OCI-LY3 (cell line): ENCODE measurements around the gene IQGAP2.

Experiments used
- H2AFZ ChIP-seq: fragments of 200-600, 300-600 bp; shearing (Covaris generic); 2 replicates; pipeline ENCODE4 v1.6.0; 2014; ENCODE audit warnings: antibody characterized with exemption, low read depth, low read length
- H3K27ac ChIP-seq: fragments of 200-600, 300-600 bp; sonication (generic); 2 replicates; pipeline ENCODE4 v1.5.1; 2014; ENCODE audit warnings: mild to moderate bottlenecking, low read length, moderate library complexity, mixed read lengths
- H3K27me3 ChIP-seq: fragments of 200-600, 300-600 bp; sonication (generic); 2 replicates; pipeline ENCODE4 v1.6.1; 2014; ENCODE audit warnings: low read depth, low read length, mixed read lengths
- H3K36me3 ChIP-seq: fragments of 200-600, 300-600 bp; sonication (generic); replicated peaks from 2 replicates; pipeline ENCODE3; 2014; ENCODE audit warnings: low read depth, low read length, mixed read lengths
- H3K4me1 ChIP-seq: fragments of 300-600, 200-600 bp; sonication (generic); 2 replicates; pipeline ENCODE4 v1.6.1; 2014; ENCODE audit warnings: low read length, mixed read lengths
- H3K4me2 ChIP-seq: fragments of 200-600, 300-600 bp; sonication (generic); 2 replicates; pipeline ENCODE4 v1.6.1; 2014; ENCODE audit warnings: low read length, mixed read lengths
- H3K4me3 ChIP-seq: fragments of 300-600, 200-600 bp; sonication (generic); 2 replicates; pipeline ENCODE4 v1.5.1; 2014; ENCODE audit warnings: antibody characterized with exemption, mild to moderate bottlenecking, low read length, moderate library complexity
- H3K79me2 ChIP-seq: fragments of 300-600, 200-600 bp; shearing (Covaris generic); 2 replicates; pipeline ENCODE4 v1.6.1; 2014; ENCODE audit warnings: mild to moderate bottlenecking, low read length, mixed read lengths
- H3K9ac ChIP-seq: fragments of 300-600, 200-600 bp; shearing (Covaris generic); 2 replicates; pipeline ENCODE4 v1.6.0; 2014; ENCODE audit warnings: mild to moderate bottlenecking, low read length, moderate library complexity
- H3K9me3 ChIP-seq: fragments of 200-600, 300-600 bp; shearing (Covaris generic); 2 replicates; pipeline ENCODE4 v1.6.1; 2014; ENCODE audit warnings: low read length, mixed read lengths; ENCODE audit not compliant: insufficient read depth
- H4K20me1 ChIP-seq: fragments of 200-600, 300-600 bp; sonication (generic); 2 replicates; pipeline ENCODE4 v1.6.1; 2016; ENCODE audit warnings: low read length, mixed read lengths; ENCODE audit not compliant: insufficient read depth
- CTCF ChIP-seq: fragments of 200-600, 300-600 bp; sonication (generic); IDR thresholded peaks from 2 replicates; pipeline ENCODE4 v1.5.1; 2014; ENCODE audit warnings: antibody characterized with exemption, low read length, low read depth
- EZH2phosphoT487 ChIP-seq: fragments of 200-600 bp; shearing (Covaris generic); IDR thresholded peaks from 2 replicates; pipeline ENCODE4 v1.6.1; 2018; ENCODE audit warnings: antibody characterized with exemption, mixed run types, low read depth

Gene IQGAP2

GRCh38 chr5:76638479-76638878, 235.4 kb downstream of the IQGAP2 start:
- no peaks in the 10 kb centered on the region for H3K27me3 ChIP-seq
- H3K9me3 ChIP-seq = no peaks in the 10 kb centered on the region
- peak overlapping the region; percentile 81 for H3K4me2 ChIP-seq
- H3K27ac ChIP-seq = no peak overlapping the region
- peak overlapping the region; percentile 35; the same call in 1 of the 2 replicates for H3K9ac ChIP-seq
- H3K4me1 ChIP-seq = peaks cover 20% of the 10 kb centered on the region
- H3K36me3 ChIP-seq = no peaks in the 10 kb centered on the region
- H2AFZ ChIP-seq = 0 out of 2 replicates have a peak overlapping the region, but pooled peaks have one; percentile 11
- H3K79me2 ChIP-seq = no peaks in the 10 kb centered on the region
- peak overlapping the region; percentile 65 for H3K4me3 ChIP-seq
- H4K20me1 ChIP-seq = no peaks in the 10 kb centered on the region
- TF ChIP-seq EZH2phosphoT487 = no peak
- no peak for TF ChIP-seq CTCF

GRCh38 chr5:76641514-76642120, 238.5 kb downstream of the IQGAP2 start:
- Histone ChIP-seq H2AFZ (no peak overlapping the region), H3K27ac (no peak overlapping the region), H3K4me3 (no peak overlapping the region), H3K4me2 (peak overlapping the region; percentile 30; the same call in 1 of the 2 replicates), H3K27me3 (no peaks in the 10 kb centered on the region), H3K9ac (no peak overlapping the region), H3K4me1 (peaks cover 20% of the 10 kb centered on the region), H3K9me3 (no peaks in the 10 kb centered on the region), H3K79me2 (no peaks in the 10 kb centered on the region), H4K20me1 (no peaks in the 10 kb centered on the region), H3K36me3 (no peaks in the 10 kb centered on the region)
- no peak for TF ChIP-seq EZH2phosphoT487
- peak; percentile 88 for TF ChIP-seq CTCF

GRCh38 chr5:76642390-76643040, 239.4 kb downstream of the IQGAP2 start:
- Histone ChIP-seq H3K36me3 (no peaks in the 10 kb centered on the region), H4K20me1 (no peaks in the 10 kb centered on the region), H3K9ac (no peak overlapping the region), H3K27me3 (no peaks in the 10 kb centered on the region), H3K4me3 (no peak overlapping the region), H3K79me2 (no peaks in the 10 kb centered on the region), H3K9me3 (no peaks in the 10 kb centered on the region), H2AFZ (no peak overlapping the region), H3K4me1 (peaks cover 20% of the 10 kb centered on the region), H3K4me2 (no peak overlapping the region), H3K27ac (no peak overlapping the region)
- TF ChIP-seq EZH2phosphoT487 (no peak), CTCF (no peak)

GRCh38 chr5:76643371-76643770, 240.3 kb downstream of the IQGAP2 start:
- Histone ChIP-seq H3K4me1 (peaks cover 13% of the 10 kb centered on the region), H2AFZ (no peak overlapping the region), H3K36me3 (no peaks in the 10 kb centered on the region), H4K20me1 (no peaks in the 10 kb centered on the region), H3K4me3 (no peak overlapping the region), H3K79me2 (no peaks in the 10 kb centered on the region), H3K9me3 (no peaks in the 10 kb centered on the region), H3K9ac (no peak overlapping the region), H3K4me2 (no peak overlapping the region), H3K27me3 (no peaks in the 10 kb centered on the region), H3K27ac (no peak overlapping the region)
- TF ChIP-seq CTCF (no peak), EZH2phosphoT487 (no peak)
